Body of pancreas (tissue), 4 donors: ENCODE measurements around the gene TNS3. TPM values are rescaled to one million over a fixed set of nuclear protein-coding genes. Genes with fewer than 3 reads are reported as not detected.
A peak's percentile ranks its signal among the peaks of the same experiment; 100 is the strongest.
"Not testable (repeated sequence)": the region's sequence is repeated elsewhere in the genome, so short reads cannot be mapped to it uniquely, and the experiment has no call there.

Source experiments
- ATAC-seq: fragments of 150-250 bp; one replicate; pipeline ENCODE4 v1.9.1; 2016
- DNase-seq, 4 donors: peaks; one replicate each; pipeline ENCODE4 v3.0.0-alpha.2; 2019
- H3K27ac ChIP-seq, 4 donors: fragments of 200-600 bp; sonication (generic); 1 replicate in 3 of 4; 2 replicates in 1 of 4; pipeline versions ENCODE4 v1.5.1 to v1.6.1; 2016 to 2019; ENCODE audit warnings: mild to moderate bottlenecking in 1 of 4, mixed read lengths in 1 of 4, moderate library complexity in 1 of 4
- H3K27me3 ChIP-seq, 2 donors: fragments of 200-600 bp; sonication (generic); one replicate each; pipeline ENCODE4 v1.6.0; 2016; ENCODE audit warnings: mild to moderate bottlenecking in 1 of 2
- H3K36me3 ChIP-seq, 2 donors: fragments of 200-600 bp; sonication (generic); replicated peaks in 1 of 2; 2 replicates each; pipeline ENCODE4 v1.5.1; 2016; ENCODE audit warnings: low read depth in 2 of 2; ENCODE audit not compliant: insufficient read depth in 1 of 2
- H3K4me1 ChIP-seq: fragments of 200-600 bp; sonication (generic); one replicate; pipeline ENCODE4 v1.6.0; 2016
- H3K4me3 ChIP-seq, 2 donors: fragments of 200-600 bp; sonication (generic); 1 replicate in 1 of 2; 2 replicates in 1 of 2; pipeline ENCODE4 v1.5.1; 2016 to 2019
- H3K9me3 ChIP-seq, 3 donors: fragments of 200-600 bp; sonication (generic); 1 replicate in 2 of 3; 2 replicates in 1 of 3; pipeline ENCODE4 v1.5.1; 2016
- POLR2A ChIP-seq, 3 donors: fragments of 450-650 bp; IDR thresholded peaks; one replicate each; pipeline ENCODE4 v1.6.1; 2016; ENCODE audit warnings: antibody characterized with exemption in 3 of 3, mild to moderate bottlenecking in 2 of 3
- WGBS, 2 donors: methylation state at CpG; one replicate each; pipeline ENCODE4 v1.1.5; 2017; 5-methylcytosine and 5-hydroxymethylcytosine counted together
- intact Hi-C: fragments of 100-400 bp; cut with DNase I; formaldehyde crosslinking; loops from one replicate; pipeline ENCODE4 v1.15.1; 2023
- total RNA-seq, 2 donors: library from RNA; depleted of rRNA; stranded (reverse); fragments of >200 nt; gene quantifications; one replicate each; pipeline ENCODE4 v1.1.0, GENCODE V29; 2016
- TF ChIP-seq, protein P1 (sequence below), 7 experiments: fragments of 450-650 bp in 4 of 7; fragments of 200-600 bp in 3 of 7; sonication (generic) in 3 of 7; IDR thresholded peaks; one replicate each; pipeline ENCODE4 v1.5.1; 2016 to 2019; ENCODE audit warnings: antibody characterized with exemption in 7 of 7

The TNS3 gene
- total RNA-seq, 2 donors from 2014 or later: 100 to 265 TPM

DNA sequence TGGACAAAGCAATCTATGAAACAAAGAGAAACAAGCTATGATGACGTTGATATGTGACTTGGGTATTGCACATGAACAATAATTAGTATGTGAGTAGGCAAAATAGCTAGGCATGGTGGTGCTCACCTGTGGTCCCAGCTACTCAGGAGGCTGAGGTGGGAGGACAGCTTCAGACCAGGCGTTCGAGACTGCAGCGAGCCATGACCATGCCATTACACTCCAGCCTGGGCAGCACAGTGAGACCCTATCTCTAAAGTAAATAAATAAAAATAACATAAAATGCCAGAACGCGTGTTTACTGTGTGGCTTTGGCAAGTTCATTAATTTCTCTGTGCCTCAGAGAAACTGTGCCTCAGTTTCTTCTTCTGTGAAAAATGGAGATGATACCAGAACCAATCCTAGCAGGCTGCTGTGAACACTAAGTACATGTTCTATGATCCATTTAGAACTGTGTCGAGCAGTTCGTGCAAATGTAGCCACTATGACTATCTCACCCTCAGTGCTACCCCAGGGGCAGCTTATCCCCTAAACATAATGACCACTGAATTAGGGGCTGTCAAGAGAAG lies 9.3 kb upstream of the TNS3 start:
- intact Hi-C loops: no loop called here
- Histone ChIP-seq H3K27me3 (no peaks in the 10 kb centered on the region), H3K36me3 (no peaks in the 10 kb centered on the region), H3K4me3 (no peak overlapping the region), H3K9me3 (no peaks in the 10 kb centered on the region), H3K27ac (peak overlapping the region in 2 of 4 donors; percentile 35 to 56), H3K4me1 (peaks cover 9% of the 10 kb centered on the region)
- DNase-seq (no peak), ATAC-seq (no peak)
- 86 to 88% methylated on average over 8 of the region's 8 CpGs for WGBS, 2 donors
- TF ChIP-seq, protein P1, sequence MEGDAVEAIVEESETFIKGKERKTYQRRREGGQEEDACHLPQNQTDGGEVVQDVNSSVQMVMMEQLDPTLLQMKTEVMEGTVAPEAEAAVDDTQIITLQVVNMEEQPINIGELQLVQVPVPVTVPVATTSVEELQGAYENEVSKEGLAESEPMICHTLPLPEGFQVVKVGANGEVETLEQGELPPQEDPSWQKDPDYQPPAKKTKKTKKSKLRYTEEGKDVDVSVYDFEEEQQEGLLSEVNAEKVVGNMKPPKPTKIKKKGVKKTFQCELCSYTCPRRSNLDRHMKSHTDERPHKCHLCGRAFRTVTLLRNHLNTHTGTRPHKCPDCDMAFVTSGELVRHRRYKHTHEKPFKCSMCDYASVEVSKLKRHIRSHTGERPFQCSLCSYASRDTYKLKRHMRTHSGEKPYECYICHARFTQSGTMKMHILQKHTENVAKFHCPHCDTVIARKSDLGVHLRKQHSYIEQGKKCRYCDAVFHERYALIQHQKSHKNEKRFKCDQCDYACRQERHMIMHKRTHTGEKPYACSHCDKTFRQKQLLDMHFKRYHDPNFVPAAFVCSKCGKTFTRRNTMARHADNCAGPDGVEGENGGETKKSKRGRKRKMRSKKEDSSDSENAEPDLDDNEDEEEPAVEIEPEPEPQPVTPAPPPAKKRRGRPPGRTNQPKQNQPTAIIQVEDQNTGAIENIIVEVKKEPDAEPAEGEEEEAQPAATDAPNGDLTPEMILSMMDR (IDR thresholded peaks at IDR 0.05): no peak

DNA sequence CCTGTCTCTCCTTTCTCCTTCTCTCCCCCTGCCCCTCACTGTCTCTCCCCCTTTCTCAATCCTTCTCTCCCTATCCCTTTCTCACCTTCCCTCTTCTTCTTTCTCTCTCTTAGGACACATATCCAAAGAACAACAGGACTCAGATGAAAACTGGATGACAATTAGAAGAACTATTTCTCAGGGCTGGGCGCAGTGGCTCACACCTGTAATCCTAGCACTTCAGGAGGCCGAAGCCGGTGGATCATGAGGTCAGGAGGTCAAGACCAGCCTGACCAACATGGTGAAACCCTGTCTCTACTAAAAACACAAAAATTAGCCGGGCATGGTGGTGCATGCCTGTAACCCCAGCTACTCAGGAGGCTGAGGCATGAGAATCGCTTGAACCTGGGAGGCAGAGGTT lies 8.3 kb upstream of the TNS3 start:
- H3K27ac ChIP-seq, ATAC-seq, H3K4me1 ChIP-seq, intact Hi-C loops, H3K36me3 ChIP-seq, DNase-seq, H3K27me3 ChIP-seq, H3K4me3 ChIP-seq, H3K9me3 ChIP-seq: not testable (repeated sequence)
- 87 to 92% methylated on average over 5 of the region's 5 CpGs for WGBS, 2 donors

DNA sequence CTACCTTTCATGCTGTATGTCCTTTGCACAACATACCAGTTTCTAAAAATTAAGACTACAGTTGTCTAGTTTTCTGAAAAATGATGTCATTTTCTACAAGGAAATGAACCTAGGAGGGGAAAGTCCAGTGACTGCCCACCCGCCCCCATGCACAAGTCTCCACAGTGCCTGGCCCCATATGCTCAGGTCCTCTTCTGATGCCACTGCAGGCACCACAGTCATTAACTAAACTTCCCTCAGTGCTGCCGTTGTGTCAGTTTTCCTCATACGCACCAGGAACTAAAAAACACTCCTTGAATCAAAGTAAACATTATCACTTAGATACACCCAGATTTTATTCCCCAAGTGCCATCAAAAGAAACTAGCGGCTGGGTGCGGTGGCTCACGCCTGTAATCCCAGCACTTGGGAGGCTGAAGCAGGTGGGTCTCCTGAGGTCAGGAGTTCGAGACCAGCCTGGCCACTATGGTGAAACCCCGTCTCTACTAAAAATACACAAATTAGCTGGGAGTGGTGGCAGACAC lies 6.9 kb upstream of the TNS3 start:
- no peak for DNase-seq
- Histone ChIP-seq H3K27ac (no peak overlapping the region), H3K9me3 (no peaks in the 10 kb centered on the region), H3K4me1 (peaks cover 12% of the 10 kb centered on the region), H3K27me3 (no peaks in the 10 kb centered on the region), H3K36me3 (no peaks in the 10 kb centered on the region), H3K4me3 (no peak overlapping the region)
- intact Hi-C loops: no loop called here
- no peak for TF ChIP-seq POLR2A (IDR thresholded peaks at IDR 0.05)
- TF ChIP-seq, protein P1 (IDR thresholded peaks at IDR 0.05): no peak
- WGBS, 2 donors: 85 to 86% methylated on average over 8 of the region's 8 CpGs
- no peak for ATAC-seq

DNA sequence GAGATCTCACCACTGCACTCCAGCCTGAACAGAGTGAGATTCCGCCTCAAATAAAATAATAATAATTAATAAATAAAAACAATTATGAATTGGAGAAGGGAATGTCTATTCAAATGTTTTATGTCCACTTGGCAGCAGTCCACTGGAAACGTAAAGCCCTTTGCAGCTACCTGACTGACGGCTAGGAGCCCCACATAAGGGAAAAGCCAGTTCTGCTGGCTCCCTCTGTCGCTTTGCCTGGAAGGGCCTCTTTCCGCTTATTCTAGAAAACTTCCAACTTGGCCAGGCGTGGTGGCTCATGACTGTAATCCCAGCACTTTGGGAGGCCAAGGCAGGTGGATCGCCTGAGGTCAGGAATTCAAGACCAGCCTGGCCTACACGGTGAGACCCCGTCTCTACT lies 6.1 kb upstream of the TNS3 start:
- Histone ChIP-seq H3K27me3 (no peaks in the 10 kb centered on the region), H3K36me3 (no peaks in the 10 kb centered on the region), H3K9me3 (no peaks in the 10 kb centered on the region), H3K4me1 (peaks cover 20% of the 10 kb centered on the region), H3K27ac (no peak overlapping the region), H3K4me3 (no peak overlapping the region)
- DNase-seq (no peak), ATAC-seq (no peak)
- 83 to 85% methylated on average over 9 of the region's 9 CpGs for WGBS, 2 donors
- TF ChIP-seq POLR2A (IDR thresholded peaks at IDR 0.05): no peak
- intact Hi-C loops: no loop called here

DNA sequence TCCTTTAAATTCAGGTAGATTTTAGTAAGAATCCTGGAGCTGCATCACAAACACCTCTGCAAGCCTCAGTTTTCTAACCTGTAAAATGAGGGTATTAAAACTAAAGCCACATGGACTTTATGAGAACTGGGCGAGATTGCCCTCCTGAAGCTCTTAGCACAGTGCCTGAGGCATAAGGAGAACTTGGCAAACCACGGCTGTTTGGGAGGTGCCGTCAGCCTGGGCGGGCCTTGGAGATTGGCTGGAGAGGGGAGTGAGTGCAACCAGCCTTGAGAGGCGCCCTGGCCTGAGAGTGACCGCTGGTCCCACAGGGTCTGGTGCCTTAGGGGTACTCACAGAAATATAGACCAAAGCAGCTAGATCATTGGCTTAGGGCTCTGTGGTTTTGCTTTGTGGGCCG lies 5.4 kb upstream of the TNS3 start:
- Histone ChIP-seq H3K9me3 (no peaks in the 10 kb centered on the region), H3K27me3 (no peaks in the 10 kb centered on the region), H3K36me3 (no peaks in the 10 kb centered on the region), H3K4me1 (peaks cover 25% of the 10 kb centered on the region), H3K27ac (no peak overlapping the region), H3K4me3 (no peak overlapping the region)
- intact Hi-C loops: no loop called here
- WGBS, 2 donors: 57 to 78% methylated on average over 1 to 7 of the region's 7 CpGs
- ATAC-seq: peak; percentile 57
- TF ChIP-seq, protein P1 (IDR thresholded peaks at IDR 0.05): no peak
- no peak for TF ChIP-seq POLR2A (IDR thresholded peaks at IDR 0.05)
- peak; percentile 51 to 70 (median 56) for DNase-seq

DNA sequence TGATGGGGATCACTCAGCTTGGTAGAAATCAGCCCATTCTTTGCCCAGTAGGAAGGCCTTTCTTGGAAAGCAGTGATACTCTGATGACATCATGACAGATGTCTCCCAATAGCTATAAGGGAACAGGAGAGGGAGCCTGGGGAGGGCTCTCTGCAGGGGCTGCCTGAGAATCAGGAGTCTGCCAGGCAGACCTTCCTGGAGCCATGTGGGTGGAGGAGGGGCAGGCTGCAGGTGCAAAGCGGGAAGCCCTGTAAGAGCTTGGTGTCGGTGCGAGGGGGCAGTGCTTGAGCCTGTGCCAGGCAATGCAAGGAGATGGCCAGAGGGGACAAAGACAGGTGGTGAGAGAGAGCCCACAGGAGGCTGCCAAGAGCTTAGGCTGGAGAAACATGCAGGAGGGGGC lies 5.0 kb upstream of the TNS3 start:
- WGBS, 2 donors: 62 to 74% methylated on average over 3 of the region's 3 CpGs

DNA sequence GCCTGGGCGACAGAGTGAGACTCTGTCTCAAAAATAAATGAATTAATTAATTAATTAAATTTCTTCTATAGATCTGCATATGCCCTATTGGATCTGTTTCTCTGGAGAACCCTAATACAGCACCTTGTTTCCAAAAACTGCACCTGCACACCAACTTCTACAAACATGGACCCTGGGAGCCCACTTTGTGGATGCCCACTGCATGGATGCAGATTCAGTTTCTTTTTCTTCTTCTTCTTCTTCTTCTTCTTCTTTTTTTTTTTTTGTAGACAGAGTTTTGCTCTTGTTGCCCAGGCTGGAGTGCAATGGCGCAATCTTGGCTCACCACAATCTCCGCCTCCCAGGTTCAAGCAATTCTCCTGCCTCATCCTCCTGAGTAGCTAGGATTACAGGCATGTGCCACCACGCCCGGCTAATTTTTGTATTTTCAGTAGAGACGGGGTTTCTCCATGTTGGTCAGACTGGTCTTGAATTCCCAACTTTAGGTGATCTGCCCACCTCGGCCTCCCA lies 4.3 kb upstream of the TNS3 start:
- H3K4me3 ChIP-seq, ATAC-seq, H3K36me3 ChIP-seq, H3K9me3 ChIP-seq, DNase-seq, H3K27ac ChIP-seq, intact Hi-C loops, H3K27me3 ChIP-seq: not testable (repeated sequence)
- 77 to 94% methylated on average over 7 of the region's 7 CpGs for WGBS, 2 donors
- H3K4me1 ChIP-seq: peaks cover 20% of the 10 kb centered on the region

More for the DNA sequence above, 5.0 kb upstream of the TNS3 start:
- no peak overlapping the region for H3K4me3 ChIP-seq
- ATAC-seq (no peak), DNase-seq (no peak)
- no peak for TF ChIP-seq POLR2A (IDR thresholded peaks at IDR 0.05)
- TF ChIP-seq, protein P1 (IDR thresholded peaks at IDR 0.05): no peak
- no peak overlapping the region for H3K27ac ChIP-seq
- no peaks in the 10 kb centered on the region for H3K9me3 ChIP-seq
- no peaks in the 10 kb centered on the region for H3K36me3 ChIP-seq
- intact Hi-C loops: no loop called here
- H3K27me3 ChIP-seq: no peaks in the 10 kb centered on the region
- peaks cover 27% of the 10 kb centered on the region for H3K4me1 ChIP-seq
